K562 (cell line): Measurements from ENCODE around the gene IZUMO4. TPM values are rescaled to one million over a fixed set of nuclear protein-coding genes. Genes with fewer than 3 reads are reported as not detected.
A peak's percentile ranks its signal among the peaks of the same experiment; 100 is the strongest.

Source experiments
- ATAC-seq: fragments of 200-7000 bp; cut with Tn5 transposase; 3 replicates; pipeline ENCODE4 v1.9.1; 2020; ENCODE audit warnings: moderate library complexity
- BruUV-seq: library from RNA; stranded (reverse); fragments of 400-500 nt; replicated peaks from 2 replicates; lab custom pipeline; 2021; lab: Mats Ljungman, UMichigan
- CTCF ChIA-PET: fragments of 300-600 bp; formaldehyde crosslinking; extraction: SDS; loops from one replicate; lab custom pipeline; 2021; ENCODE audit warnings: low intra/inter-chr PET ratio; lab: Yijun Ruan, JAX
- POLR2A ChIA-PET: fragments of 300-600, 350-650 bp; sonication (Branson Sonifier 250); formaldehyde crosslinking; extraction: SDS; loops from one replicate; lab custom pipeline; 2021; ENCODE audit warnings: antibody characterized with exemption, inconsistent platforms; lab: Yijun Ruan, JAX
- DNase-seq, 4 experiments: peaks; one replicate each; pipeline versions ENCODE4 v3.0.0 to v3.0.0-alpha.2; 2011 to 2018; ENCODE audit warnings: low spot score in 3 of 4, mixed read lengths in 3 of 4; ENCODE audit errors: extremely low read depth in 1 of 4
- FAIRE-seq: peaks from 2 replicates; lab custom pipeline; 2011; peaks lifted over from hg19 to GRCh38; lab: Jason Lieb, UNC
- H2AFZ ChIP-seq: 2 replicates; pipeline ENCODE4 v1.6.0; 2011; ENCODE audit warnings: low read depth, low read length, control low read depth, inconsistent platforms
- H3K27ac ChIP-seq: fragments of 200-600 bp; 3 replicates; pipeline ENCODE4 v1.8.0; 2011; ENCODE audit warnings: low read depth, mild to moderate bottlenecking, control low read depth, inconsistent platforms, low read length, moderate library complexity, mixed read lengths; ENCODE audit errors: extremely low read depth
- H3K27me3 ChIP-seq, 2 experiments: fragments of 300-600 bp in 1 of 2; 2 replicates in 1 of 2; 3 replicates in 1 of 2; pipeline versions ENCODE4 v1.6.0 to v1.8.0; 2011; ENCODE audit warnings: inconsistent platforms in 2 of 2, low read length in 2 of 2, mild to moderate bottlenecking in 1 of 2, mixed read lengths in 1 of 2, moderate library complexity in 1 of 2; ENCODE audit not compliant: control insufficient read depth in 2 of 2, insufficient read depth in 2 of 2
- H3K36me3 ChIP-seq: fragments of 300-600 bp; 3 replicates; pipeline ENCODE4 v1.8.0; 2011; ENCODE audit warnings: mild to moderate bottlenecking, low read length, inconsistent platforms; ENCODE audit not compliant: control insufficient read depth, insufficient read depth
- H3K4me1 ChIP-seq, 2 experiments: fragments of 200-600 bp in 1 of 2; replicated peaks in 1 of 2; 2 replicates in 1 of 2; 3 replicates in 1 of 2; pipeline versions ENCODE4 v1.5.1 to v1.8.0; 2011; ENCODE audit warnings: inconsistent platforms in 2 of 2, low read length in 2 of 2, mild to moderate bottlenecking in 1 of 2, mixed read lengths in 1 of 2, moderate library complexity in 1 of 2; ENCODE audit not compliant: control insufficient read depth in 2 of 2, insufficient read depth in 2 of 2
- H3K4me2 ChIP-seq: 2 replicates; pipeline ENCODE4 v1.6.1; 2011; ENCODE audit warnings: low read length, control low read depth, inconsistent platforms, mixed read lengths; ENCODE audit not compliant: insufficient read depth
- H3K4me3 ChIP-seq: fragments of 200-600 bp; sonication (generic), shearing (Covaris generic); 2 replicates; pipeline ENCODE4 v1.5.1; 2016; ENCODE audit warnings: control low read depth, inconsistent platforms
- H3K79me2 ChIP-seq: fragments of 200-600 bp; 3 replicates; pipeline ENCODE4 v1.8.0; 2011; ENCODE audit warnings: low read length, inconsistent platforms; ENCODE audit not compliant: control insufficient read depth, insufficient read depth
- H3K9ac ChIP-seq, 2 experiments: 2 replicates each; pipeline versions ENCODE4 v1.6.0 to v1.6.1; 2011; ENCODE audit warnings: low read depth in 2 of 2, low read length in 2 of 2, control low read depth in 1 of 2, inconsistent platforms in 1 of 2, mild to moderate bottlenecking in 1 of 2, mixed read lengths in 1 of 2; ENCODE audit not compliant: insufficient read depth in 1 of 2
- H3K9me1 ChIP-seq: one replicate; pipeline ENCODE4 v1.6.0; 2011; ENCODE audit warnings: inconsistent platforms, mild to moderate bottlenecking, low read length, moderate library complexity; ENCODE audit not compliant: control insufficient read depth, insufficient read depth
- H3K9me3 ChIP-seq: replicated peaks from 2 replicates; pipeline ENCODE4 v1.5.1; 2011; ENCODE audit warnings: low read depth, low read length, inconsistent platforms; ENCODE audit not compliant: control insufficient read depth, insufficient read depth
- H4K20me1 ChIP-seq: replicated peaks from 2 replicates; pipeline ENCODE4 v1.6.1; 2011; ENCODE audit warnings: low read length, inconsistent platforms, mixed read lengths; ENCODE audit not compliant: control insufficient read depth, insufficient read depth
- BRCA1 ChIP-seq, 2 experiments: fragments of 450-650 bp in 1 of 2; sonication (generic) in 1 of 2; formaldehyde crosslinking in 1 of 2; IDR thresholded peaks; 2 replicates each; pipeline versions ENCODE4 v1.5.0 to v1.6.1; 2017 to 2020; ENCODE audit warnings: mild to moderate bottlenecking in 1 of 2, missing genetic modification reagents in 1 of 2
- FOXA3 ChIP-seq, 2 experiments: fragments of 450-650 bp in 1 of 2; sonication (generic) in 1 of 2; formaldehyde crosslinking; IDR thresholded peaks in 1 of 2; conservative IDR thresholded peaks in 1 of 2; 2 replicates each; pipeline versions ENCODE4 v1.4.0 to v1.8.0; 2020 to 2022; ENCODE audit warnings: mild to moderate bottlenecking in 2 of 2, missing genetic modification reagents in 1 of 2
- FUS ChIP-seq: fragments of 200-400 bp; formaldehyde crosslinking; optimal IDR thresholded peaks from 2 replicates; pipeline ENCODE3; 2017; ENCODE audit warnings: low read depth, low read length
- MAX ChIP-seq: sonication (generic); formaldehyde crosslinking; IDR thresholded peaks from 2 replicates; pipeline ENCODE4 v1.9.0; 2022; ENCODE audit warnings: mild to moderate bottlenecking, missing genetic modification reagents
- POLR2G ChIP-seq: fragments of 200-400 bp; formaldehyde crosslinking; IDR thresholded peaks from 2 replicates; pipeline ENCODE4 v1.6.1; 2017; ENCODE audit warnings: low read depth, mild to moderate bottlenecking, antibody characterized with exemption, low read length, moderate library complexity
- RBM14 ChIP-seq: fragments of 200-400 bp; formaldehyde crosslinking; IDR thresholded peaks from 2 replicates; pipeline ENCODE4 v1.6.1; 2018; ENCODE audit warnings: low read depth, mild to moderate bottlenecking, low read length, moderate library complexity, borderline replicate concordance; ENCODE audit not compliant: insufficient read depth
- ZBTB17 ChIP-seq: fragments of 450-650 bp; formaldehyde crosslinking; IDR thresholded peaks from 2 replicates; pipeline ENCODE4 v1.4.0; 2020; ENCODE audit warnings: mild to moderate bottlenecking
- ZC3H4 ChIP-seq: sonication (generic); formaldehyde crosslinking; IDR thresholded peaks from 2 replicates; pipeline ENCODE4 v1.9.0; 2021; ENCODE audit warnings: missing genetic modification reagents, borderline replicate concordance
- ZNF274 ChIP-seq: IDR thresholded peaks from 2 replicates; pipeline ENCODE4 v1.6.1; 2011; ENCODE audit warnings: low read depth, mild to moderate bottlenecking, low read length, moderate library complexity, borderline replicate concordance
- WGBS: fragments of 100-300 bp; shearing (Covaris generic); methylation state at CpG from one replicate; pipeline ENCODE4 v1.1.6; 2016; ENCODE audit warnings: low coverage, mixed read lengths; ENCODE audit not compliant: insufficient coverage; ENCODE audit errors: missing lambda C conversion rate; 5-methylcytosine and 5-hydroxymethylcytosine counted together
- in situ Hi-C: fragments of 300-500 bp; cut with MboI; formaldehyde crosslinking; loops from 4 replicates; pipeline ENCODE4 v1.15.0; 2018; ENCODE audit warnings: inconsistent platforms, mixed read lengths
- intact Hi-C: fragments of 100-400 bp; cut with micrococcal nuclease; formaldehyde crosslinking; loops from 2 replicates; pipeline ENCODE4 v1.14.2; 2022
- polyA plus RNA-seq, 8 experiments: library from polyadenylated mRNA; depleted of rRNA in 4 of 8; stranded (reverse) in 5 of 8; unstranded in 3 of 8; fragments of >200 nt; fragmentation: Nextera tagmentation in 2 of 8; fragmentation: Illumina TruSeq in 1 of 8; extraction: Ambion mirVana in 2 of 8; extraction: Trizol in 1 of 8; gene quantifications; 2 replicates each; pipeline versions ENCODE4 v1.2.1 to v1.2.3, GENCODE V29; 2011 to 2014; ENCODE audit warnings: inconsistent platforms in 1 of 8, missing spikeins in 1 of 8
- total RNA-seq, 7 experiments: library from RNA; depleted of rRNA in 6 of 7; stranded (reverse); fragments of >200 nt in 6 of 7; fragmentation: Illumina TruSeq in 2 of 7; extraction: Trizol in 2 of 7; gene quantifications; 2 replicates each; pipeline versions ENCODE4 v1.2.1 to v1.2.3, GENCODE V29; 2011 to 2021; ENCODE audit warnings: low replicate concordance in 1 of 7
- TF ChIP-seq, protein P1 (sequence below): sonication (generic); formaldehyde crosslinking; IDR thresholded peaks from 2 replicates; pipeline ENCODE4 v1.8.1; 2023; ENCODE audit warnings: mild to moderate bottlenecking, missing genetic modification reagents
- TF ChIP-seq, protein P2 (sequence below): sonication (generic); formaldehyde crosslinking; IDR thresholded peaks from 2 replicates; pipeline ENCODE4 v1.8.0; 2023; ENCODE audit warnings: missing genetic modification reagents, mild to moderate bottlenecking, borderline replicate concordance

IZUMO4 gene
- total and polyA plus RNA-seq, 9 of the 15 experiments (the other 6 are each of a cell fraction or from before 2014, with no cell fraction given), result 0.07 to 3.9 (median 1.2) TPM

DNA sequence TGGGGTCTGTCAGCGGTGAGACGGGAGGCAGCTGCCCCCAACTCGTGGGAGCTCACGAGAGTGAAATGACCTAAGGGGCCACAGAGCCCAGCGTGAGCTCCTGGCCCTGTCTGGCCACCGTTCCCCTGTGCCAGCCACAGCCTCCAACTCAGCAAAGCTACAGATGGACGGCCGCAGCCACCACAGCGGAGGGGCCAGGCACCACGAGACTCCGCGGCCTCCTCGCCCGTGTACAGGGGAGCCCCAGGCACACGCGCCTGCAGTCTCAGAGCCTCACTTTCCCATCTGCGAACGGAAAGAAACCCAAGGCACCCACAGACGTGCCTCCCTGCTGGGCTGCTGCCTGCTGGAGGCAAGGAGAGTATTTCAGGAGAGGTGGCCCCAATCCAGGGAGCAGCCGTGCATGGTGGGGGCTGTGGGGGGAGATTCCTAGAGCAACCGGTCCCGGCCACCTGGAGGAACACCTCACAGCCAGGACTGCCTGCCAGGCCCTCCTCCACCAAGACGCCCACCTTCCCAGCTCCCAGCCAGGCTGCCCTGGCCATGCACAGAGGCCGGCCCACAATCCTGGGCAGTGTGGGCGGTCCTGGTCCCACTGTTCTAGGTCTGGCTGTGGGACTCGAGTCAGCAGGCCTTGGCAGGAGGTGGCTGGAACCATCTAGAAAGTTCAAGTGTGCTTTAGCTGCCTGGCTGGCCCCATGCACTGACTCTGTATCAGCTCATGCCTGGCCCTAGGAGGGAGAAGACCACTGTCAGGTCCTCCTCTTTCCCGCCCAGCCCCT, 47.6 kb upstream of the IZUMO4 start:
- peaks cover 57% of the 10 kb centered on the region; the same call in 2 of the 3 replicates for H3K36me3 ChIP-seq
- intact Hi-C loops, result no loop called here
- 83% methylated on average over 23 of the region's 27 CpGs for WGBS
- POLR2A ChIA-PET, result interaction anchor here (0.5 to 5.5 kb wide), 17 partner anchors 9 to 489 kb away, joined by 3 to 72 read pairs (median 3); no protein-coding TSS in a partner anchor
- no TSS peak for BruUV-seq
- no peaks in the 10 kb centered on the region for H3K27me3 ChIP-seq
- H3K27ac ChIP-seq, result peak overlapping the region; percentile 75; the same call in 2 of the 3 replicates
- peak overlapping the region; percentile 90 for H3K4me3 ChIP-seq
- ATAC-seq (no peak), FAIRE-seq (no peak), DNase-seq (no peak)
- H3K4me2 ChIP-seq, result peak overlapping the region; percentile 84
- in situ Hi-C loops, result no loop called here
- no peak overlapping the region for H2AFZ ChIP-seq
- peaks cover 7% of the 10 kb centered on the region for H3K9me1 ChIP-seq
- H4K20me1 ChIP-seq, result peaks cover 23% of the 10 kb centered on the region
- no peaks in the 10 kb centered on the region for H3K9me3 ChIP-seq
- peak overlapping the region; percentile 74 to 99; a peak in 3 of 4 replicates for H3K9ac ChIP-seq
- CTCF ChIA-PET, result interaction anchor here (0.8 kb wide), 1 partner anchor 21 kb away, joined by 3 read pairs; no protein-coding TSS in a partner anchor
- H3K79me2 ChIP-seq, result peaks cover 47% of the 10 kb centered on the region
- peaks cover 22 to 80% of the 10 kb centered on the region in 2 experiments for H3K4me1 ChIP-seq
- TF ChIP-seq BRCA1 (IDR thresholded peaks at IDR 0.05) (no peak), BRCA1 (CRISPR knock-in tag; IDR thresholded peaks at IDR 0.05) (0 out of 2 replicates have a peak, but pooled peaks have one; percentile 35), POLR2G (peak; percentile 77), FUS (no peak), FOXA3 (CRISPR knock-in tag; conservative IDR thresholded peaks at IDR 0.05 in 1 of 2, IDR thresholded peaks at IDR 0.05 in 1 of 2) (peak in 1 of 2 experiments; percentile 40; a peak in 1 of 4 replicates), RBM14 (peak; percentile 96; the same call in 1 of the 2 replicates), MAX (0 out of 2 replicates have a peak, but pooled peaks have one; percentile 19), ZNF274 (no peak), ZBTB17 (CRISPR knock-in tag) (no peak), ZC3H4 (0 out of 2 replicates have a peak, but pooled peaks have one; percentile 41)
- TF ChIP-seq, protein P1, sequence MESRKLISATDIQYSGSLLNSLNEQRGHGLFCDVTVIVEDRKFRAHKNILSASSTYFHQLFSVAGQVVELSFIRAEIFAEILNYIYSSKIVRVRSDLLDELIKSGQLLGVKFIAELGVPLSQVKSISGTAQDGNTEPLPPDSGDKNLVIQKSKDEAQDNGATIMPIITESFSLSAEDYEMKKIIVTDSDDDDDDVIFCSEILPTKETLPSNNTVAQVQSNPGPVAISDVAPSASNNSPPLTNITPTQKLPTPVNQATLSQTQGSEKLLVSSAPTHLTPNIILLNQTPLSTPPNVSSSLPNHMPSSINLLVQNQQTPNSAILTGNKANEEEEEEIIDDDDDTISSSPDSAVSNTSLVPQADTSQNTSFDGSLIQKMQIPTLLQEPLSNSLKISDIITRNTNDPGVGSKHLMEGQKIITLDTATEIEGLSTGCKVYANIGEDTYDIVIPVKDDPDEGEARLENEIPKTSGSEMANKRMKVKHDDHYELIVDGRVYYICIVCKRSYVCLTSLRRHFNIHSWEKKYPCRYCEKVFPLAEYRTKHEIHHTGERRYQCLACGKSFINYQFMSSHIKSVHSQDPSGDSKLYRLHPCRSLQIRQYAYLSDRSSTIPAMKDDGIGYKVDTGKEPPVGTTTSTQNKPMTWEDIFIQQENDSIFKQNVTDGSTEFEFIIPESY (CRISPR knock-in tag), result 0 out of 2 replicates have a peak, but pooled peaks have one; percentile 40
- TF ChIP-seq, protein P2, sequence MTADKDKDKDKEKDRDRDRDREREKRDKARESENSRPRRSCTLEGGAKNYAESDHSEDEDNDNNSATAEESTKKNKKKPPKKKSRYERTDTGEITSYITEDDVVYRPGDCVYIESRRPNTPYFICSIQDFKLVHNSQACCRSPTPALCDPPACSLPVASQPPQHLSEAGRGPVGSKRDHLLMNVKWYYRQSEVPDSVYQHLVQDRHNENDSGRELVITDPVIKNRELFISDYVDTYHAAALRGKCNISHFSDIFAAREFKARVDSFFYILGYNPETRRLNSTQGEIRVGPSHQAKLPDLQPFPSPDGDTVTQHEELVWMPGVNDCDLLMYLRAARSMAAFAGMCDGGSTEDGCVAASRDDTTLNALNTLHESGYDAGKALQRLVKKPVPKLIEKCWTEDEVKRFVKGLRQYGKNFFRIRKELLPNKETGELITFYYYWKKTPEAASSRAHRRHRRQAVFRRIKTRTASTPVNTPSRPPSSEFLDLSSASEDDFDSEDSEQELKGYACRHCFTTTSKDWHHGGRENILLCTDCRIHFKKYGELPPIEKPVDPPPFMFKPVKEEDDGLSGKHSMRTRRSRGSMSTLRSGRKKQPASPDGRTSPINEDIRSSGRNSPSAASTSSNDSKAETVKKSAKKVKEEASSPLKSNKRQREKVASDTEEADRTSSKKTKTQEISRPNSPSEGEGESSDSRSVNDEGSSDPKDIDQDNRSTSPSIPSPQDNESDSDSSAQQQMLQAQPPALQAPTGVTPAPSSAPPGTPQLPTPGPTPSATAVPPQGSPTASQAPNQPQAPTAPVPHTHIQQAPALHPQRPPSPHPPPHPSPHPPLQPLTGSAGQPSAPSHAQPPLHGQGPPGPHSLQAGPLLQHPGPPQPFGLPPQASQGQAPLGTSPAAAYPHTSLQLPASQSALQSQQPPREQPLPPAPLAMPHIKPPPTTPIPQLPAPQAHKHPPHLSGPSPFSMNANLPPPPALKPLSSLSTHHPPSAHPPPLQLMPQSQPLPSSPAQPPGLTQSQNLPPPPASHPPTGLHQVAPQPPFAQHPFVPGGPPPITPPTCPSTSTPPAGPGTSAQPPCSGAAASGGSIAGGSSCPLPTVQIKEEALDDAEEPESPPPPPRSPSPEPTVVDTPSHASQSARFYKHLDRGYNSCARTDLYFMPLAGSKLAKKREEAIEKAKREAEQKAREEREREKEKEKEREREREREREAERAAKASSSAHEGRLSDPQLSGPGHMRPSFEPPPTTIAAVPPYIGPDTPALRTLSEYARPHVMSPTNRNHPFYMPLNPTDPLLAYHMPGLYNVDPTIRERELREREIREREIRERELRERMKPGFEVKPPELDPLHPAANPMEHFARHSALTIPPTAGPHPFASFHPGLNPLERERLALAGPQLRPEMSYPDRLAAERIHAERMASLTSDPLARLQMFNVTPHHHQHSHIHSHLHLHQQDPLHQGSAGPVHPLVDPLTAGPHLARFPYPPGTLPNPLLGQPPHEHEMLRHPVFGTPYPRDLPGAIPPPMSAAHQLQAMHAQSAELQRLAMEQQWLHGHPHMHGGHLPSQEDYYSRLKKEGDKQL (CRISPR knock-in tag), result 0 out of 2 replicates have a peak, but pooled peaks have one; percentile 59
